HG02938 (cell line): ENCODE results near the gene MX2.
"Not testable (repeated sequence)": the region's sequence is repeated elsewhere in the genome, so short reads cannot be mapped to it uniquely, and the experiment has no call there.

Experiments
- ATAC-seq: cut with Tn5 transposase; IDR thresholded peaks from one replicate; pipeline ENCODE4 v1.9.1; 2021; ENCODE audit warnings: mild to moderate bottlenecking, moderate library complexity; ENCODE audit not compliant: unreplicated experiment

MX2 gene

DNA sequence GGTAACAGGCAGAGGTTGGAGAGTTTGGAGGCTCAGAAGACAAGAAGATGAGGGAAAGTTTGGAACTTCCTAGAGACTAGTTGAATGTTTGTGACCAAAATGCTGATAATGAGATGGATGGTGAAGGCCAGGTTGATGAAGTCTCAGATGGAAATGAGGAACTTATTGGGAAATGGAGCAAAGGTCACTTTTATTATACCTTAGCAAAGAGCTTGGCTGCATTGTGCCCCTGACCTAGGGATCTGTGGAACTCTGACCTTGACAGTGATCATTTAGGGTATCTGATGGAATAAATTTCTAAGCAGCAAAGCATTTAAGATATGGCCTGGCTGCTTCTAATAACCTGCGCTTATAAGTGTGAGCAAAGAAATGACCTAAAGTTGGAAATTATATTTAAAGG lies 28.1 kb upstream of the MX2 start:
- ATAC-seq: no peak

DNA sequence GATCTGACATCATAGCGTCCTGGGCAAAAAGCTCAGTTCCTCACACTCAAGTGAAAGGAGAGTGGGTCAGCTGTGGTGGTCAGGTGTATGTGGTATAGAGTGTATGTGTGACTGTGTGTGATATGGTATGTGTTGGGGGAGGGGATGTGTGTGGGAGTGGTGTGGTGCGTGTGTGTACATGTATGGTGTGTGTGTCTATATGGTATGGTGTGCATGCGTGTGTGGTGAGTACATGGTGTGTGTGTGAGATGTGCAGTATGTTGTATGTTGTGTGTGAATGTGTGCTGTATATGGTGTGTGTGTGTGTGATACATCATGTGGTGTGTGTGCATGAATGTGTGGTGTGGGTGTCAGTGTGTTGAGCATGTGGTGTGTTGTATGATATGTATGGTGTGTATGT lies 24.3 kb upstream of the MX2 start:
- no peak for ATAC-seq

DNA sequence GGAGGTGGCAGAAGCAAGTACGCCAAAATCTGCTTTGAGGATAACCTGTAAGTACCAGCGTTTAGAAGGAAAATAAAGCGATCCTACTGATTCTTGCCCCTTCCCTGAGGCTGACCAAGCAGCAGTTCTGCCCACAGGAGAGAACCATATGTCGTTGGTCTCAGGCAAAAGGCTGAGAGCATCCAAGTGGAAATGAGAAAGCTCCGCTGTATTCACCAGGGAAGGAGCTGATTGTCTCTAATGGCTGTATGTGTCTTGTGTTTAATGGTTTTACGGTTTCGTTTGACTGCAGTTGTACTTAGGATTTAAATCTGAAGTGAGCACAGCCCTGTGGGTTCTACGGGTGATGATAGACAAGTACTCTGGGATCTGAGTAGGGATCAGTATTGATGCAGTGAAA lies 23.4 kb upstream of the MX2 start:
- ATAC-seq: no peak

DNA sequence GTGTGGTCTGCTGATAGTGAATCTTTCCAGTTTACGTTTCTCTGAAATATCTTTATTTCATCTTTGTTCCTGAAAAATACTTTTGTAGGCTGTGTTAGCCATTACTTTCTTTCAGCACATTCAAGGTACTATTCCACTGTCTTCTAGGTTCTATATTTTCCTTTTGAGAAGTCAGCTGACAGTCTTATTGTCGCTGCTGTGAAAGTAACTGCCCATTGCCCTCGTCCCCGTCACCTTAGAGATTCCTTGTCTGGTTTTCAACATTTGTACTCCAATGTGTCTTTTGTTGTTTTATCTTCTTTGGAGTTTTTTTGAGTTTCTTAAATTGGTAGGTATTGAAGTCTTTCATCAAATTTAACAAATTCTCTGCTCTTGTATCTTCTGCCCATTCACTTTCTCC lies 19.8 kb upstream of the MX2 start:
- no peak for ATAC-seq

DNA sequence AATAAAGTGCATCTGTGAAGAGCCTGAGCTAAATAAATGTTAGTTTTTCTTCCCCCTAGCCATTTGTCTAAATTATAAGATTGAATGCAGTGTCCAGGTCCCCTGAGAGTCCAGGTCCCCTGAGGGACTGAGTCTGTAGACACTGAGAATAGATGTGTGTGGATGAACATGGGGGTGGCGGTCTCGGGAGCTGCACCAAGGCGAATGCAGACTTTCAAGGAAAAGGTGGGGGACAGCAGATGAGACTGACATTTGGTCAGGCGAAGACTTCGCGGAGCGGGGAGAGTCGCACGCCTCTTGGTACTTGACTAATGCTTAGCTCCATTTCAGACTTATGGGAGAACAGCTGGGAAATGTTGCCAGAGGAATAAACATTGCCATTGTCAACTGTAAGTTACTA lies 17.7 kb upstream of the MX2 start:
- ATAC-seq: no peak

DNA sequence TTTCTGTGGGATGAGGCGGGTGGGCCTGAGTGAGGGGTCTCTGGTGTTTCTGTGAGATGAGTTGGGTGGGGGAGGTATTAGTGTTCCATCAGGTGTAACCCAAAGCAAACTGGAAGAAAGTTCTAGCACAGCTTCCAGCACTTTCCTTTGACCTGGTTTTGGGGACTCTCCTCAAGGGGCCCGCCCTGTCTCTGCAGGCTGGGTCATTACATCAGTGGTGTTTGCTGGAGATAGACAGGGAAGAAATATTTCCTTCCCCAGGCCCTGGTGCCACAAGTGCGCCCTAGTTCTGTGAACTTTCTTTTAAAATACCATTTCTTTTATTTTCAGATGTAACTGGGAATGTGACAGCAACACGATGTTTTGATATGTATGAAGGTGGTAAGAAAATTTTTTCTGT lies 16.5 kb upstream of the MX2 start:
- no peak for ATAC-seq

DNA sequence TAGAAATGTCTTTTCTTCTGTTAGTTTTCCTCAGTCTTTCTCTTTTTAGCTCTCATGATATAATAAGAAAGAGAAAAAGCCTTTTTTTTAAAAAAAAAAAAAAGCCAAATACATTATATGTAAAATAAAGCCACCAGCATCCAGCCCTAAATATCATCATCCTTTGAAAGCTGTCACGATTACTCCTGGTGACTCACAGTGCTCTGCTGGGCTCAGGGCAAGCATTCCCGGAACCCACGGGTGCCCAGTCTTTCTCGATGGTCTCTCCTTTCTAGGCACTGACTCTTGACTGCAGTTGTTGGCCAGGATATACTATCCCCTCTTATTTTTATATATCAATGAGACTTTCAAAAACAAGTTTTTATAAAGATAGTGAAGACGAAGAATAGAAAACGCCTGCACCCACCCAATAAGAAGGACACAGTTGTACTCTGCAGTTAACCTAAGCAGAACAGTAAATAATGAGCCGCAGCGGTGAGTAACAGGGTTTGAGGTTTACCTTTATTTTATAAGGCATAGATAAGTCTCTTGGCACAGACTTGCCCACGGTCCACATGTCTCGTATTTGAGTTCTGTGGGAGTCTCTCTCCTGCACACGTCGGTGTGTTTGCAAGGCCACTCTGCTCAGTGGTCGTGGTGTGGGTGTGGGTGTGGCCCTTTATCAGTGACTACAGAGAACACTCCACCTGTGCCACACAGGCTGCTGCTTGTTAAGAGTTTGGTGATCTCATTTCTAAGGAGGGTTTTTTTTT lies 15.7 kb upstream of the MX2 start:
- no peak for ATAC-seq

DNA sequence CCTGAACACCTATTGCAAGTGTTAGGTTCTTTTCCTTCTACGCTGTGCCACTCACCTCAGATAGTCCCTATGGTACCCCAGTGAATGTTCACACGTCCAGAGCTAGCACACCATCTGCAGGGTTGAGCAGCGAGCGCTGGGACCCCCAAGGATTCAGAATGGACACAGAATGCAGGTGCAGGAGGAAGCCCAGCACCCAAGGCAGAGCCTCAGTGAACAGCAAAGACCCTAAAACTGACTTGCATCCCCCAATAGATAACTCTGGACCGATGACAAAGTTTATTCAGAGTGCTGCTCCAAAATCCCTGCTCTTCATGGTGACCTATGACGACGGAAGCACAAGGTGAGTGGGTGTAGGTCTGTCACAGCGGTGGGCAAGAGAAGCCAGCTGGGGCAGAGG lies 15.1 kb upstream of the MX2 start:
- ATAC-seq: no peak

DNA sequence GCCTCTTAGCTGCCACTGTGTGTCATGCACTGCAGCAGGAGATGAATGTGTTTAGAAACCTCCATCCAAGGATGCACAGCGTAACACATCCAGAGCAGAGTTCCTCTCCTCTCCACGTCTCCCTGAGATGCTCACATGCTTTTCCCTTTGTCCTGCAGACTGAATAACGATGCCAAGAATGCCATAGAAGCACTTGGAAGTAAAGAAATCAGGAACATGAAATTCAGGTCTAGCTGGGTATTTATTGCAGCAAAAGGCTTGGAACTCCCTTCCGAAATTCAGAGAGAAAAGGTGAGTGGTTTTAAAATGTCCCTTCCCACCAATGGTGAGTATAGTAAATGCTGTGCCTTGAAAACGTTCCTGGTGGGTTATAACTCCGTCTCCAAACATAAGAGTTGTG lies 13.4 kb upstream of the MX2 start:
- no peak for ATAC-seq

DNA sequence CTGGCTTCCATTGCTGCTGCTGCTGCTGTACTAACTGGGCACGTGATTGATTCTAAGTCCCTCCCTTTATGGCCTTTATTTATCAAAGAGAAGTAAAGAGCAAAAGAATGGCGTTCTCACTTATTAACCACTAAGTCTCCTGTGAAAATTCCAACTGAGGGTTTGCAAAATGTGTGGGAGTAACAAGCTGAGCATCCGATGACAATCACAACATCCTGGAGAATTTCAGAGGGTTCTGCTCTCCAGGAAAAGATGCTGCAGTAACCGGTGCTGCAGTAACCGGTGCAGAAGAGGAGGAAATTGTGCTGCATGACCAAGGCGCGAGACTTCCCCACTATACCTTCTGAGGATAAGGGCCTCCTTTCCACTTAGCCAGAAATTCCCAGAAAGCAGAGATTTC lies 12.7 kb upstream of the MX2 start:
- no peak for ATAC-seq

DNA sequence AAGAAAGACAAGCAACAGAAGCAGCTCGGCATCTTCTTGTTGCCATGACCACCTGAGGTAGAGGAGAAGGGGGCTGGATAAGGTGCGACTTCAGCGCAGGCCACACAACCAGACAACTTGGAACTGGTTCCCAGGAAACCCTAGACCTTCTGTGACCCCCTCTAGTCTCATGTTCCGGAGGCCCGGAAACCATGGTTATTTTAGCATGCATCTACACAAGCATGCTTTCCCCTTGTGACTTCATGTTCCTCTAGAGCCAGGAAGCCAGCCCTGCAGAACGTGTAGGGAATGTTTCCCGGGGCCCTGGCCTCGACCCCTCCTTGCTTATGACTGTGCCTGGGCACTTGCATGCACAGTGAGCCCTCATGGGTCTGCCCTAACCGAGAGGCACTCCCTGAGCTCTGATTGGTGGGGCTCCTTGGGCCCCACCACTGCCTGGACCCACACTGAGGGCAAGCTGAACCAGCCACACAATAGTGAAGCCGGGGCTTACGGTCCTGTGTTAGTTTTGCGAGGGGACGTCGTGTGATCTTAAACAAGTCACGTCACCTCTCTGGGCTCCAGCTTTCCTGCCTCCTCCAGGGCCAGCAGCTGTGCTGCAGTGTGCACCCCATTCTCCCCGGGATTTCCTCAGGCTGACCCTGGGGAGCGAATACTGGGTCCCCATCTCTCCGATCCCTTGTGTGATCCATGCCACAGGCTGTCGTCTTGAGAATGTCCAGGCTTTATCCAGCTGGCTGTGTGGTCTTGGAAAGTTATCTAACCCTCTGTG lies 12.0 kb upstream of the MX2 start:
- no peak for ATAC-seq

DNA sequence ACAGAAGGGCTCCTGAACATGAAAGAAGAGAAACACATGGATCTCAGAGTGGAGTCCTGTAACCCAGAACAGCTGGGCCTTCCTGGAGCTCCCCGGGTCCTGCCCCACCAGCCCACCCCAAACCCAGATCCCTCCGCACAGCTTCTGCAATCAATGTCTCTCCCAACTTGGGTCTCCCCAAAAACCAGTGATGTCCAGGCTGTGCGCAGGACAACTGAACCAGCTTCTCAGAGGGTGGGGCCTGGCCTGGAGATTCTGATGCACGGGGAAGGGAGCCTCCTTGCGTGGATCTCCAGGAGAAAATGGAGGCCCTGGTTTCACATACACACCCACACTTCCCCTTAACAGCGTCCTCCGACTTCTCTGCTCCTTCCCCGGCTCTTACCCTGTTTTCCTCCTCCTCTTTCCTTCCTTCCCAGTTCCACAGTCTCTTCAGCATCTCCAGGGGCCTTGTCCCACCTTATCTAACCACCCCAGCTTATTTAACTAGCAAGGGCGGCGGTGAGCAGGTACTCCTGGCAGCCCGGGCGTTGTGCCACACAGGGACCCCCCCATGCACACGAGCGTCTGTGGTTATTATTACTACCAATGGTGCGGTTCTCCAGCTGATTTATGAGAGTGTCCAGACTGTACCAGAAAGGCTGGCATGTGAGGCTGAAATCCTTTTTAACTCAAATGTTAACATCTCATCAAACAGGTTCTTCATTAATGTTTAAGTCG lies 11.2 kb upstream of the MX2 start:
- ATAC-seq: no peak

DNA sequence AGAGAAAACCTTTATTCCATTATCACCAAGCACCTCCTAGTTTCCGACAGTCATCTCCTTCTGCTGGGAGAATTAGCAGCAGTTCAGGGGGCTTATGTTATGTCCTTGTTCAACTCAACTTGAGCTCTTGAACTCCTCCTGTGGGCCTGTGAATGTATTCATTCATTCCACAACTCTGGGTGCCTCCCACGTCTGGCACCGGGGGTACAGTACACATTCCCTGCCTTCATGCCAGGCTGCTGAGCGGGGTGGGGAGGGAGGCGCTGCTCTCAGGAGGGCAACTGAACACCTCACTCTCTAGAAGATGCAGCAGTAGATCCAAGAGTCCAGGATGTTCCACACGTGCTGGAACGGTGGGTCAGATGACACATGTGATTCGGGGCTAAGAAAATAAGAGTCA lies 4.3 kb upstream of the MX2 start:
- no peak for ATAC-seq

DNA sequence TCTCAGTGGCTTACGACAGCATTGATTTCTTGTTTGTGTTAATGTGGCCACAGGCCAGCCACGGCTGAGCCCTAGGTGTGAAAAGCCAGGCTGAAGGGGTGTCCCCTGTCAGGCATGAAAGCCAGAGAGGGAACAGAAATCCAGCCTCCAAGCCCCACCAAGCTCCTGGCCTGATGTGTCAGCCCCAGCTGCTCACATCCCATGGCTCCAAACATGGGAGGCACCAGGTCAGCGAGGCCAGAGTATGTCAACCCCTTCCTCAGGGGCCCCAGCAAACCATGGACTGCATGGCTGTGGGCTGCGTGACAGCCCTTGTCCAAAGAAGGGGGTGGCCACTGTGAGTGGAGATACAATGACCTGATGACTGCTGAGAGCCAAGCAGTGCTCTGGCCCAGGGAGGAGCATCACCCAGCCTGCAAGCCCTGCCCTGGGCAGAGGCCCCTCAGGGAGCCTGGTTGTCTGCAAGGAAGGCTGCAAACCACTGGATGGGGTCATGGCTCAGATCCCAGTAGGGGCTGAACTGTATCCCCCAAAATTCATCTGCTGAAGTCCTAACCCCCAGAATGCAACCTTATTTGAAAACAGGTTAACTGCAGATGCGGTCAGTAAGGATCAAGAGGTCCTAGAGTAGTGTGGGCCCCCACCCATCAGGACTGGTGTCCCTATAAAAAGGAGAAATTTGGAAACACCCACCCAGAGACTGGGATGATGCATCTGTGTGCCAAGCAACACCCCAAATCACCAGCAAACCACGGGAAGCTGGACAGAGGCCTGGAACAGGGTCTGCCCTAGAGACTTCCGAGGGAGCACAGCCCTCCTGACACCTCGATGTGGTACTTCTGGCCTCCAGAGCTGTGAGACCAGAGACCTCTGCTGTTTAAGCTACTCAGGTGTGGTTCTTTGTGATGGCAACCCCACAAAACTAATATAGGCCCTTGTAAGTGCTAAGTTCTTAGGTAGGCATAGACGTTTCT lies 3.3 kb upstream of the MX2 start:
- no peak for ATAC-seq

DNA sequence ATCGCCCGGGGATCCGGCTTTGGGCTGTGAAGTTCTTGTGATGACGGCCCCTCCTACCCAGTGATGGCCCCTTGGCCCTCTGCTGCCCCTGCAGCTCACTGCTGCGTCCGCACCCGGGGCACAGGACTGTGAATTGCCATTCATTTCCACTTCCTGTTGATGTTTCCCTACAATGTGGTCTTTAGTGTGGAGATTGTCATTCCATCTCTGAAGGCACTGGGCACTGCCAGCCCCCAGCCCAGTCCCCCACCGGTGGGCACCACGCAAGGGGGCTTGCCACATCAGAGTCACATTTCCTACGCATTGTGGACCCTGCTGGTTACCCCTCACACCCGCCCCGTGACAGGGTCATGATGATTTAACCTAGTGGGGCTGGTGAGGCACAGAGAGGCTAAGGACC lies 2.5 kb upstream of the MX2 start:
- no peak for ATAC-seq

DNA sequence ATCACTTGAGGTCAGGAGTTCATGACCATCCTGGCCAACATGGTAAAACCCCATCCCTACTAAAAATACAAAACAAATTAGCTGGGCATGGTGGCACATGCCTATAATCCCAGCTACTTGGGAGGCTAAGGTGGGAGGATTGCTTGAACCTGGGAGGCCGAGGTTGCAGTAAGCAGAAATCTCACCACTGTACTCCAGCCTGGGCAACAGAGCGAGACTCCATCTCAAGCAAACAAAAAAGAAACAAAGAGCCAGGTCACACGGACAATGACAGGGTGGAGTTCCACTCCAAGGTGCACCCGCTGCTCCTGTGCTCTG lies 2.1 kb upstream of the MX2 start:
- ATAC-seq: not testable (repeated sequence)

DNA sequence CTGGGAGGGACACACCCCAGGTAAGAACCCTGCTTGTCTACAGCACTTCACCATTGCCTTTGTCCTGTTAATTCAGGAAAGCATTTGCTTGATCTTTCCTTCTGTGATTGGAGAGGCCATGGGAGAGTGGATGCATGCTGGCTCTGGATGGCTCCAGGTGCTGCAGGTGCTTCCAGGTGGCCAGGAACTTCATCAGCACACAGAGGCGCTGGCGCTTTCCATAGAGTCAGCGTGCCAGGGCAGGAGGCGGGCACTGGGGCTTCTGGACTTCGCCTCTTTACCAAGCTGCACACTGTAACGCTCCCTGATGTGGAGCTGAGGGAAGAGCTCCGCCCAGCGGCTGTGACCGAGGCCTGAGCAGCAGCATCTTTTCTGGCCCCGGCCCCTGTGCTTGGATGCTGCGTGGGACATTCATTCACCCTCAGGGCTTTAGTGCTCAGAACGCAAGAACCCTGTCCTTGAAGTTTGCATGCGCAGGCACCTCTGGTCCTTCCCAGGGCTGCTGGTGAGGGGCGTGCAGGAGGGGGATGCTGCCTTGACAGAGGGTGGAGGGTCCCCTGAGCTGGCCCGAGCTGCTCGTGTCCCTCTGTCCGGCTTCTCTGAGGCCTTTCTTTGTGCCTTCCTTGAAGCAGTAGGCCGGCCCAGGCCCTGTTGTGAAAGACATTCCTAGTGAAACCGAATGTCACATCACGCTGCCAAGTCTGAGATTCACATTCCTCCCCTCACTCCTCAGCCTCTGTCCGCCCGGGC lies 1.6 kb upstream of the MX2 start:
- no peak for ATAC-seq

DNA sequence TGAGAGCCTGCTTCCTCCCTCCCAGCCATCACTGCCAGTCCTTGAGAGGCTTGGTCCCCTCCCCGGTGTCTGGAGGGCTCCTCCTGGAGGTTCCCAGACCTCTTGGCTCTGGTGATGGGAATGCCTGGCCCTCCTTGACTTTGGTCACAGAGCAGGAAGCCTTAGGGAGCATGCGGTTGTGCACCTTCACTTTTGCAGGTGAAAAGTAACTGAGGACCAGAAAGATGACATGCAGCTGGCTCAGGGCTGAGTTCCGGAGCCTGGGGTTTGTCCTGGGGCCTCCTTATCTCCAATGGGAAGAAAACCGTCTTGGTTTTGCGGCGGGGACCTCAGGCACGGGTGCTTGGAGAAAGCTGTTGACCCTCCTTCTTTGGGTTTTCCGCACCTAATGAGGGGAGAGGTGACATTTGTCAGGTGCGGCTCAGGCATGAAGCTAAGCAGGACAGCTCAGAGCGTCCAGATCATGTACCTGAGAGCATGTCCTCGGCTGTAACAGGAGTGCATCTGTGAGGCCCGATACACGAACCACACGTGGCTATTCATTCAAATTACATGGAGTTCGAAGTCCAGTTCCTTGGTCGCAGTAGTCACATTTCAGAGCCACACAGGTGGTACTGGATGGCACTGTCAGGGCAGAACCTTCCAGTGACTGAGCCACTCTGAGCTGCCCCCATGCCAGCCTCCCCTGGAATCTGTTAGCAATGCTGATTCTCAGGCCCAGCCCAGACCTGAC lies 608 bp upstream of the MX2 start:
- no peak for ATAC-seq

DNA sequence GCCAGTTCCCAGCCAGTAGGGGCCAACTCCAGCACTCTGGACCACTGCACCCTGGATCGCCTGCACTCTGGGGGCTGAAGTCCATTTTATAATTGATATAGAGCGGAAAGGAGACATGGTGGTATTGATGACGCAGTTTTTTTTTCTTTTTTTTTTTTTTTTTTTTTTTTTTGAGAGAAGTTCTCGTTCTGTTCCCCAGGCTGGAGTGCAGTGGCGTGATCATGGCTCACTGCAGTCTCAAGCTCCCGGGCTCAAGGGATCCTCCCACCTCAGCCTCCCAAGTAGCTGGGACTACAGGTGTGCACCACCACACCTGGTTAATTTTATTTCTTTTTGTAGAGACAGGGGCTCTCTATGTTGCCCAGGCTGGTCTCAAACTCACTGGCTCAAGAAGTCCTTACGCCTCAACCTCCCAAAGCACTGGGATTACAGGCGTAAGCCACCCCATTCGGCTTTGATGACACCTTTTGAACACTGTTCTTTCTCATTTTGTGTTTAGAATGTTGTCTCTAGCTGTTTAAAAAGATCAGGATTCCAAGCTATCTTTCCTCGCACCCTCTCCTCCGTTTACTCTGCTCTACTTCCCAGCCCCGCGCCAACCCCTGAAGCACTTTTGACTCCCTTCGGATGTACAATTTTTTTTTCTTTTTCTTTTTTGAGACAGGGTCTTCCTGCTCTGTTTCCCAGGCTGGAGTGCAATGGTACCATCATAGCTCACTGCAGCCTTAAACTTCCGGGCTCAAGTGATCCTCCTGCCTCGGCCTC lies 960 bp downstream of the MX2 start:
- ATAC-seq: no peak
